Omental fat pad (tissue), 4 donors: ENCODE measurements around the gene EID2B. TPM values are rescaled to one million over a fixed set of nuclear protein-coding genes. Genes with fewer than 3 reads are reported as not detected.

ENCODE experiments used
- ATAC-seq: fragments of 150-250 bp; one replicate; pipeline ENCODE4 v1.9.1; 2016; ENCODE audit warnings: mild to moderate bottlenecking, moderate library complexity; ENCODE audit not compliant: low FRiP score
- DNase-seq: peaks from one replicate; pipeline ENCODE4 v3.0.0-alpha.2; 2019; ENCODE audit warnings: low spot score
- total RNA-seq, 4 donors: library from RNA; depleted of rRNA; stranded (reverse); fragments of >200 nt; gene quantifications; one replicate each; pipeline ENCODE4 v1.1.0, GENCODE V29; 2016
- TF ChIP-seq, protein P1 (sequence below), 3 donors: fragments of 450-650 bp; IDR thresholded peaks; one replicate each; pipeline ENCODE4 v1.5.1; 2016 to 2017; ENCODE audit warnings: antibody characterized with exemption in 3 of 3, mild to moderate bottlenecking in 3 of 3, moderate library complexity in 2 of 3

The EID2B gene
- total RNA-seq, 4 donors from 2014 or later, result 1.8 to 4.4 (median 2.3) TPM

GRCh38 chr19:39494661-39495060, 38.0 kb downstream of the EID2B start:
- DNase-seq (no peak), ATAC-seq (no peak)
- TF ChIP-seq, protein P1, sequence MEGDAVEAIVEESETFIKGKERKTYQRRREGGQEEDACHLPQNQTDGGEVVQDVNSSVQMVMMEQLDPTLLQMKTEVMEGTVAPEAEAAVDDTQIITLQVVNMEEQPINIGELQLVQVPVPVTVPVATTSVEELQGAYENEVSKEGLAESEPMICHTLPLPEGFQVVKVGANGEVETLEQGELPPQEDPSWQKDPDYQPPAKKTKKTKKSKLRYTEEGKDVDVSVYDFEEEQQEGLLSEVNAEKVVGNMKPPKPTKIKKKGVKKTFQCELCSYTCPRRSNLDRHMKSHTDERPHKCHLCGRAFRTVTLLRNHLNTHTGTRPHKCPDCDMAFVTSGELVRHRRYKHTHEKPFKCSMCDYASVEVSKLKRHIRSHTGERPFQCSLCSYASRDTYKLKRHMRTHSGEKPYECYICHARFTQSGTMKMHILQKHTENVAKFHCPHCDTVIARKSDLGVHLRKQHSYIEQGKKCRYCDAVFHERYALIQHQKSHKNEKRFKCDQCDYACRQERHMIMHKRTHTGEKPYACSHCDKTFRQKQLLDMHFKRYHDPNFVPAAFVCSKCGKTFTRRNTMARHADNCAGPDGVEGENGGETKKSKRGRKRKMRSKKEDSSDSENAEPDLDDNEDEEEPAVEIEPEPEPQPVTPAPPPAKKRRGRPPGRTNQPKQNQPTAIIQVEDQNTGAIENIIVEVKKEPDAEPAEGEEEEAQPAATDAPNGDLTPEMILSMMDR (IDR thresholded peaks at IDR 0.05), result no peak

- DNase-seq, result no peak
- no peak for ATAC-seq
- TF ChIP-seq, protein P1 (IDR thresholded peaks at IDR 0.05), result no peak
Observed at GRCh38 chr19:39492788-39493187, 39.9 kb downstream of the EID2B start.

DNA sequence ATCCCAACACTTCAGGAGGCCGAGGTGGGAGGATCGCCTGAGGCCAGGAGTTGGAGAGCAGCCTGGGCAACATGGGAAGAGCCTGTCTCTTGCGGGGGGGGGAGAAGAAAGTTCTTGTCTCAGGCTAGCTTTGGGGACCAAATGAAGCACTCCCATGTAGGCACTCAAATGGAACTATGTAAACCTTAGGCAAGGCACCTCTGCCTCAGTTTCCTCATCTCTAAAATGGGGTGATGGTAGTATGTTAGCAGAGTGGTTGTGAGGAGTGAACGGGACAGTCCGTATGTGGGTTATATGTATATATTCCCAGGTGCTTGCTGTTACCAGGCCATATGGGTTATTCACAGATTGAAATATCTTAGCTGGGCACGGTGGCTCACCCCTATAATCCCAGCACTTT, 40.4 kb downstream of the EID2B start:
- TF ChIP-seq, protein P1 (IDR thresholded peaks at IDR 0.05), result no peak
- ATAC-seq (no peak), DNase-seq (no peak)

DNA sequence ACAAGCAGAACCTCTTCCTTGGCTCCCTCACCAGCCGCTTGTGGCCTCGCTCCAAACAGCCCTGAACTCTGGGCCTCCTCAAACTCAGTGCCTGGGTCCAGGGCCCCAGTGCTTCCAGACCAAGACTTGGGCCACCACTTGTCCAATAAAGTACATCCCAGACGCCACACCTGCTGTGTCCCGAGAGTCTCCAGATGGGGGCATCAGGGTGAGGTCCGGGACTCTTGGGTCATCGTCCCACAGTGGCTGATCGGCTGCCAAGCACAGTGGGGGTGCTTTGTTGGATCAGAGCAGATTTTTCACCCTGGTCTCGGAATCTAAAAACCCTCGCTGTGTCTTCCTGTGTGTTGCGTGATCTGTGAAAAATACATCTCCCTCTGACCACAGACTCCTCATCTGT, 42.9 kb downstream of the EID2B start:
- TF ChIP-seq, protein P1 (IDR thresholded peaks at IDR 0.05), result no peak
- DNase-seq (no peak), ATAC-seq (no peak)

DNA sequence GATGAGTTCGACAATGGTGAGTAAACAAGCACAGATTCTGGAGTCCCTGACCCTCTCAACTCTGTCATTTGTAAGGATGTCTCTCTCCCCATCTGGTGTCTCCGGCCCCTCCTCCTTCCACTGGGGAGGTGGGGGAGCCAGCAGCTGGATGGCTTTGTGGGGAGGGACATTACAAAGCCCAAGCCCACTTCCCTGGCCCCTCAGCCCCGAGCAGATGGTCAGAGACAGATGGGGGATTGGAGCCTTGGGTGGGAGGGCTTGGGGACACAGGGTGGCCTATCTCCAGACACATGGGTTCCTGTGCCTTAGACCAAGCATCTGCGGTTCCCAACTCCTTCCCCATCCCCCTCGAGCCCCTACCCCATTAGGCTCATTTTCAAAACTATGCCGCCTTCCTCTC, 49.5 kb downstream of the EID2B start:
- no peak for ATAC-seq
- TF ChIP-seq, protein P1 (IDR thresholded peaks at IDR 0.05), result no peak
- no peak for DNase-seq

- DNase-seq (no peak), ATAC-seq (no peak)
Observed at GRCh38 chr19:39481676-39482075, 51.0 kb downstream of the EID2B start.

DNA sequence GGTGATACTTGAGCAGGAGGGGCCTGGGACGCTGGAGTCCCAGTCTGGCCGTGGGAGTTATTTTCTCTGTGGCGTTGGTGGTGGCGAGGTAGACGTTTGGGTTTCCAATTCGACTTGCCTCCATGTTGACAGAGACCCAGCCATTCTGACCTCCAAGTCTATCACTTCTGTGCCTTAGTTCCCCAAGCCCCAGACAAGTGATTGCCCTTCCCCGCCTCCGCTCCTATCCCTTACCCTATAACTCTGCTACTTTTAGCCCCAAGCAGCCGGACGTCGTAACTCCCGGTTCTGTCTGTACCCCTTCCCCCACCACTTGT, 51.5 kb downstream of the EID2B start:
- ATAC-seq (no peak), DNase-seq (no peak)
- TF ChIP-seq, protein P1 (IDR thresholded peaks at IDR 0.05), result no peak

More at GRCh38 chr19:39481676-39482075, 51.0 kb downstream of the EID2B start:
- TF ChIP-seq, protein P1 (IDR thresholded peaks at IDR 0.05), result no peak

Other genes with a start within 250 kb of the EID2B start
- not detected for gene IFNL1, start 236.4 kb downstream of the EID2B start, total RNA-seq
- gene LRFN1, start 212.0 kb downstream of the EID2B start, total RNA-seq, result 1 to 10 TPM in 2 of 4 donors, under 1 TPM in 2; 0.63 to 1.4 (median 1.0) TPM
- gene GMFG, start 196.8 kb downstream of the EID2B start, total RNA-seq, result 100 to 1,000 TPM in 1 of 4 donors, 10 to 100 TPM in 3; 31.8 to 126 (median 55.5) TPM
- 10 to 100 TPM; 55.9 to 87.7 (median 73.2) TPM for gene SAMD4B, start 190.4 kb downstream of the EID2B start, total RNA-seq
- 10 to 100 TPM; 29.2 to 60.3 (median 53.3) TPM for gene PAF1, start 141.7 kb downstream of the EID2B start, total RNA-seq
- 10 to 100 TPM; 24.5 to 41.3 (median 32.5) TPM for gene MED29, start 141.5 kb downstream of the EID2B start, total RNA-seq
- 100 to 1,000 TPM; 323 to 827 (median 509) TPM for gene ZFP36, start 126.0 kb downstream of the EID2B start, total RNA-seq
- gene PLEKHG2, start 120.2 kb downstream of the EID2B start, total RNA-seq, result 10 to 100 TPM; 16.5 to 35.3 (median 21.4) TPM
- gene RPS16, start 96.9 kb downstream of the EID2B start, total RNA-seq, result 1,000 to 10,000 TPM; 1,153 to 1,681 (median 1,338) TPM
- gene SUPT5H, start 87.3 kb downstream of the EID2B start, total RNA-seq, result 100 to 1,000 TPM in 1 of 4 donors, 10 to 100 TPM in 3; 62.2 to 102 (median 73.3) TPM
- 10 to 100 TPM; 36.4 to 65.7 (median 50.3) TPM for gene TIMM50, start 52.0 kb downstream of the EID2B start, total RNA-seq
- under 1 TPM in 1 of 4 donors, not detected in 3; 0.24 TPM for gene DLL3, start 33.9 kb downstream of the EID2B start, total RNA-seq
- gene SELENOV, start 17.7 kb downstream of the EID2B start, total RNA-seq, result not detected
- 10 to 100 TPM in 2 of 4 donors, 1 to 10 TPM in 2; 6.2 to 13.6 (median 9.6) TPM for gene EID2, start 7.3 kb upstream of the EID2B start, total RNA-seq
- not detected for gene LGALS13, start 69.7 kb upstream of the EID2B start, total RNA-seq
- gene LGALS16, start 123.1 kb upstream of the EID2B start, total RNA-seq, result not detected
- not detected for gene LGALS14, start 171.6 kb upstream of the EID2B start, total RNA-seq
- gene CLC, start 205.2 kb upstream of the EID2B start, total RNA-seq, result not detected
- not detected for gene LEUTX, start 246.0 kb upstream of the EID2B start, total RNA-seq